NCI-H748 (cell line): Measurements from ENCODE around the gene PGC.

Experiments used
- DNase-seq: peaks from one replicate; lab custom pipeline; 2025; ENCODE audit not compliant: unreplicated experiment; lab: John Stamatoyannopoulos, UW

The PGC gene

DNA sequence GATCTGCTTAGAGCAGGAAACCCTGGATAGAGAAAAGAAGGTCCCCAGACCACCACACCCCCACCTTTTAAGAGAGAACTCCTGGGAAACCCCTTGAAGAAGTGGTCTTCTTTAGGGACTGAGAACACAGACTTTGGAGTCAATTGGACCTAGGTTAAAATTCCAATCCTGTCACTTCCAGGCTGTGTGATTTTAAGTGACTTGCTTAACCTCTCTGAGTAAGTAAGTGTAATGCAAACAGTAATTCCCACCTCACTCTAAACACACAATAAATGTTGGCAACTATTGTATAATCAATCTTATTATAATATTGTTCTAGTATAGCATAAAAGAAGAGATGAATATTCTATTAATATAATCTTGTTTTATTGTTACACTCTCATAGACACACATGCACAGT lies 15.0 kb downstream of the PGC start:
- no peak for DNase-seq

- no peak for DNase-seq
These were observed 15.6 kb downstream of the PGC start for GRCh38 chr6:41731561-41732086.

GRCh38 chr6:41730531-41731436 lies 16.4 kb downstream of the PGC start:
- DNase-seq = no peak

- no peak for DNase-seq
These were observed 17.6 kb downstream of the PGC start for GRCh38 chr6:41729624-41730023.

- no peak for DNase-seq
These were observed 18.2 kb downstream of the PGC start for GRCh38 chr6:41728954-41729353.

GRCh38 chr6:41728073-41728936 lies 18.9 kb downstream of the PGC start:
- peak; percentile 98 for DNase-seq

GRCh38 chr6:41727705-41728072 lies 19.5 kb downstream of the PGC start:
- no peak for DNase-seq

DNA sequence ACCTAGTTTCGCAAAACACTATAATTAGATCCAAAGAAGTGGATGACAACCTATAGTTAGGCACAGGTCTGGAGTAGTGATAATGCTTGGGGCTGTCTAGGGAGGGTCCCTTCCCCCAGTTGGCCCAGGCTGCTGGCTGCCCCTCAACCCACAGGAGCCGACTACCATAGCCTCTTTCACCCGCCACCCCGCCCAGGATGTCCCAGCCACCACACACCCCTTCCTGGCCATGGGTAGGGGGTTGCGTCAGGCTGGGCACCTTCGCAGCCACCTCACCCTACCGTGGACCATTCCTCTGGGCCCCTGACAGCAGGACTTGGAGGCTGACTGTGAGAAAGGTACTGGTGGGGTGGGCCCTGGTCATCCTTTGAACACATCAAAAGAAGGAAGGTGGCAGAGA lies 20.3 kb downstream of the PGC start:
- DNase-seq = no peak

DNA sequence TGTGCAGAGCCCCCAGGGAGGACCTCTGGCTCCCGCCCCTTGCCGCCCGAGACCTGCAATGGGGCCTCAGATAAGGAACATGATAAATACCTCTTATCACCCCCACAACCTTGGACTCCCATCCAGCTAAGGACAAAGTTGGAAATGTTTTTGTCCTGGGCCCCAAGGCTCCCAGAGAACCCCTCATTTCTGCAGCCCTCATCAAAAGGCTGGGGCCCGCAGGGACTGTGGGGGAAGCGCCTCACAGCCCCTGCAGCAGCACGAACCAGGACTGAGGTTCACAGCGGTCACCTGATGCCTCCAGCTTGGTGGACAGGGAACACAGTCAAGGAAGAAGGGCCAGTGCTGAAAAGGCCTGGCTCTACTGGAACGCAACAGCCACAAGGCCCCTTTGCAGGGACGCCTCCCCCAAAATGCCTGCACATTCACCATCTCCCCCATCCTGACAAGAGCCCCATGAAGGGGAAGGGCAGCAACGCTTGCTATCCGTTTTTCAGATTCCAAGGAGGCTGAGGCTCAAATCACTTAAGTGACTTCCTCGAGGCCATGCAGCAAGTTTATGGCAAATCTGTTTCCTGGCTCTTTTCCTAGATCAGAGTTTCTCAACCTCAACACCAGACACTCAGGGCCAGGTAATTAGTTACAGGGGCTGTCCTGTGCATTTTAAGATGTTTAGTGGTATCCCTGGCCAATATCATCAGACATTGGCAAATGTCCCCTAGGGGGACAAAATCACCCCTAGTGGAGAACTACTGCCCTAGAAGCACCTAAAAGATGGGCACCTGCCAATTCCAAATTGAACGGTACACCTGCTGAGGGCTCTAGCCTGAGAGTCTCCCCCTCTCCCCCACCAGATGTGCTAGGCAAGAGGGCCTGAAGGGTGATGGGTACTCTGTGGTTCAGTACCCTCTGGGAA lies 22.4 kb downstream of the PGC start:
- no peak for DNase-seq

GRCh38 chr6:41724228-41724580 lies 23.0 kb downstream of the PGC start:
- DNase-seq = no peak

GRCh38 chr6:41723530-41724227 lies 23.5 kb downstream of the PGC start:
- DNase-seq = no peak

- DNase-seq = no peak
These were observed 24.1 kb downstream of the PGC start for GRCh38 chr6:41722969-41723529.

DNA sequence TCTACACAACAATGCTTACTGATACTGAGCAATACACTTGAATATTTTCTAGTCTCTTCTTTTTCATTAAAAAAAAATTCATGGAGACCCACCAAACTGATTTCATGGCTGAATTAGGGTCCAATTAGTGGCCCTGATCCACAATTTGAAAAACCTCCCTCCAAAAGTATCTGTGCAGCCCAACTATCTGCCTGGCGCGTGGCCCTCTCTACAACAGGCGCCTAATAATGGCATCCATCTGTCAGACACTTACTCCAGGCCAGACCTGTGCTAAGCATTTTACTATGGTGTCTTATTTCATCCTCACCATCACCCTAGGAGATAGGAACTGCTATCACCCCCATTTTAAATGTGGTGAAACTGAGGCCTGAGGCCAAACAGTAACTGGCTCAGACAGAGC lies 25.8 kb downstream of the PGC start:
- DNase-seq = no peak

GRCh38 chr6:41720783-41721182 lies 26.4 kb downstream of the PGC start:
- no peak for DNase-seq

DNA sequence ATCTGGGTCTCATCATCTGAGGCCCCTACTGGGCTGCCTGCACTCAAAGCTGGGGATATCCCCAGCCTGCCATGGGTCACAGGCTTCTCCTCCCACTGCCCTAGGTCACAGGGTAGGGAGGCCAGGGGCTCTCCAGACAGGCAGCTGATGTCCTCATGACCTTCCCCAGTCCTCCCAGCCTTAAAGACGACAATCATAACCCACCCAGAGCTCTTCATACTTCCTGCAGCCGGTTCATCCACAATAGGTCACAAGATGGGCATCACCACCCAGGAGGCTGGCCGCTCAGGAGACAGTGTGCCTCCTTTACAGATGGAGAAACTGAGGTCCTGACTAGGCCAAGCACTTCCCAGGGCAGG lies 27.0 kb downstream of the PGC start:
- DNase-seq = no peak

- DNase-seq = no peak
These were observed 27.5 kb downstream of the PGC start for GRCh38 chr6:41719436-41720261.

- DNase-seq = no peak
These were observed 28.4 kb downstream of the PGC start for GRCh38 chr6:41718828-41719227.

- no peak for DNase-seq
These were observed 29.8 kb downstream of the PGC start for GRCh38 chr6:41717392-41717736.
